ENCODE data around the gene KCNJ6.
"Not testable (repeated sequence)": the region's sequence is repeated elsewhere in the genome, so short reads cannot be mapped to it uniquely, and the experiment has no call there.

KCNJ6 gene

GRCh38 chr21:37654596-37654995 lies 261.7 kb downstream of the KCNJ6 start:
- no peak for DNase-seq (ENCODE audit: low read depth in 3 of 3, low spot score in 1 of 3)

GRCh38 chr21:37653201-37653600 lies 263.1 kb downstream of the KCNJ6 start:
- DNase-seq (ENCODE audit: low read depth in 3 of 3, low spot score in 1 of 3) = no peak

- no peak for DNase-seq (ENCODE audit: low read depth in 3 of 3, low spot score in 1 of 3)
These were observed 268.5 kb downstream of the KCNJ6 start for GRCh38 chr21:37647781-37648180.

GRCh38 chr21:37646761-37647160 lies 269.5 kb downstream of the KCNJ6 start:
- DNase-seq (ENCODE audit: low read depth in 3 of 3, low spot score in 1 of 3) = not testable (repeated sequence)

GRCh38 chr21:37645848-37646247 lies 270.4 kb downstream of the KCNJ6 start:
- no peak for DNase-seq (ENCODE audit: low read depth in 3 of 3, low spot score in 1 of 3)

GRCh38 chr21:37644636-37645035 lies 271.6 kb downstream of the KCNJ6 start:
- DNase-seq (ENCODE audit: low read depth in 3 of 3, low spot score in 1 of 3) = no peak

- not testable (repeated sequence) for DNase-seq (ENCODE audit: low read depth in 3 of 3, low spot score in 1 of 3)
These were observed 272.4 kb downstream of the KCNJ6 start for GRCh38 chr21:37643862-37644261.

GRCh38 chr21:37642493-37642892 lies 273.8 kb downstream of the KCNJ6 start:
- DNase-seq (ENCODE audit: low read depth in 3 of 3, low spot score in 1 of 3) = peak in 1 of 3 donors; percentile 1

GRCh38 chr21:37639756-37640155 lies 276.5 kb downstream of the KCNJ6 start:
- DNase-seq (ENCODE audit: low read depth in 3 of 3, low spot score in 1 of 3) = no peak

GRCh38 chr21:37636152-37636860 lies 280.0 kb downstream of the KCNJ6 start:
- no peak for DNase-seq (ENCODE audit: low read depth in 3 of 3, low spot score in 1 of 3)

GRCh38 chr21:37631319-37632117 lies 284.7 kb downstream of the KCNJ6 start:
- DNase-seq (ENCODE audit: low read depth in 3 of 3, low spot score in 1 of 3) = no peak

- DNase-seq (ENCODE audit: low read depth in 3 of 3, low spot score in 1 of 3) = no peak
These were observed 285.4 kb downstream of the KCNJ6 start for GRCh38 chr21:37630872-37631271.

- DNase-seq (ENCODE audit: low read depth in 3 of 3, low spot score in 1 of 3) = no peak
These were observed 287.9 kb downstream of the KCNJ6 start for GRCh38 chr21:37628362-37628761.

GRCh38 chr21:37627561-37627960 lies 288.7 kb downstream of the KCNJ6 start:
- DNase-seq (ENCODE audit: low read depth in 3 of 3, low spot score in 1 of 3) = no peak

GRCh38 chr21:37627074-37627473 lies 289.2 kb downstream of the KCNJ6 start:
- no peak for DNase-seq (ENCODE audit: low read depth in 3 of 3, low spot score in 1 of 3)

GRCh38 chr21:37626320-37626719 lies 289.9 kb downstream of the KCNJ6 start:
- DNase-seq (ENCODE audit: low read depth in 3 of 3, low spot score in 1 of 3) = no peak

- DNase-seq (ENCODE audit: low read depth in 3 of 3, low spot score in 1 of 3) = no peak
These were observed 292.6 kb downstream of the KCNJ6 start for GRCh38 chr21:37623689-37624088.

GRCh38 chr21:37623183-37623582 lies 293.1 kb downstream of the KCNJ6 start:
- DNase-seq (ENCODE audit: low read depth in 3 of 3, low spot score in 1 of 3) = no peak

- no peak for DNase-seq (ENCODE audit: low read depth in 3 of 3, low spot score in 1 of 3)
These were observed 293.5 kb downstream of the KCNJ6 start for GRCh38 chr21:37622755-37623154.

- DNase-seq (ENCODE audit: low read depth in 3 of 3, low spot score in 1 of 3) = no peak
These were observed 295.9 kb downstream of the KCNJ6 start for GRCh38 chr21:37620401-37620800.

GRCh38 chr21:37619464-37619974 lies 296.7 kb downstream of the KCNJ6 start:
- DNase-seq (ENCODE audit: low read depth in 3 of 3, low spot score in 1 of 3) = no peak

GRCh38 chr21:37618081-37618480 lies 298.2 kb downstream of the KCNJ6 start:
- no peak for DNase-seq (ENCODE audit: low read depth in 3 of 3, low spot score in 1 of 3)

Measured in stimulated activated CD4-positive, alpha-beta T cell treated with anti-CD3 and anti-CD28 coated beads, TNF-alpha, amount 100 ng/mL, for 1 hour (primary cell).